MG63 (cell line): ENCODE measurements around the gene ST8SIA6. TPM values are rescaled to one million over a fixed set of nuclear protein-coding genes. Genes with fewer than 3 reads are reported as not detected.

Source experiments
- DNase-seq: peaks from one replicate; pipeline ENCODE4 v3.0.0-alpha.2; 2020
- H3K27me3 ChIP-seq: fragments of 250-450 bp; sonication (Bioruptor Pico); 2 replicates; pipeline ENCODE4 v1.5.1; 2020; ENCODE audit warnings: mild to moderate bottlenecking, moderate library complexity
- H3K36me3 ChIP-seq: fragments of 250-450 bp; sonication (Bioruptor Pico); 2 replicates; pipeline ENCODE4 v1.5.1; 2020; ENCODE audit warnings: mild to moderate bottlenecking, moderate library complexity
- H3K4me3 ChIP-seq: fragments of 250-450 bp; sonication (Bioruptor Pico); 2 replicates; pipeline ENCODE4 v1.5.1; 2020; ENCODE audit warnings: mild to moderate bottlenecking, moderate library complexity
- H3K9me3 ChIP-seq: fragments of 250-450 bp; sonication (Bioruptor Pico); 2 replicates; pipeline ENCODE4 v1.5.1; 2020; ENCODE audit warnings: mild to moderate bottlenecking, moderate library complexity
- total RNA-seq: library from RNA; depleted of rRNA; stranded (reverse); fragments of >200 nt; shearing (Covaris generic); gene quantifications from 2 replicates; pipeline ENCODE4 v1.2.3, GENCODE V29; 2014; ENCODE audit warnings: low replicate concordance

The ST8SIA6 gene
- total RNA-seq, 1 experiment from 2014 or later: not detected

- H3K9me3 ChIP-seq: peaks cover 2% of the 10 kb centered on the region; the same call in 1 of the 2 replicates
- no peak overlapping the region for H3K4me3 ChIP-seq
- no peaks in the 10 kb centered on the region for H3K36me3 ChIP-seq
- DNase-seq: no peak
- H3K27me3 ChIP-seq: 0 out of 2 replicates have a peak, but pooled peaks cover 3% of the 10 kb centered on the region
Measured at GRCh38 chr10:17435953-17436352, 18.4 kb downstream of the ST8SIA6 start.

GRCh38 chr10:17435187-17435586 is 19.2 kb downstream of the ST8SIA6 start:
- Histone ChIP-seq H3K36me3 (no peaks in the 10 kb centered on the region), H3K27me3 (0 out of 2 replicates have a peak, but pooled peaks cover 3% of the 10 kb centered on the region), H3K9me3 (peaks cover 2% of the 10 kb centered on the region; the same call in 1 of the 2 replicates), H3K4me3 (no peak overlapping the region)
- no peak for DNase-seq

GRCh38 chr10:17432723-17433122 is 21.7 kb downstream of the ST8SIA6 start:
- DNase-seq: peak; percentile 38
- H3K9me3 ChIP-seq: peaks cover 2% of the 10 kb centered on the region; the same call in 1 of the 2 replicates
- 0 out of 2 replicates have a peak, but pooled peaks cover 3% of the 10 kb centered on the region for H3K27me3 ChIP-seq
- H3K4me3 ChIP-seq: no peak overlapping the region
- H3K36me3 ChIP-seq: no peaks in the 10 kb centered on the region

GRCh38 chr10:17431871-17432311 is 22.5 kb downstream of the ST8SIA6 start:
- Histone ChIP-seq H3K9me3 (peaks cover 2% of the 10 kb centered on the region; the same call in 1 of the 2 replicates), H3K36me3 (no peaks in the 10 kb centered on the region), H3K4me3 (no peak overlapping the region), H3K27me3 (0 out of 2 replicates have a peak, but pooled peaks cover 3% of the 10 kb centered on the region)
- peak; percentile 15 for DNase-seq

- H3K4me3 ChIP-seq: no peak overlapping the region
- no peaks in the 10 kb centered on the region for H3K36me3 ChIP-seq
- H3K27me3 ChIP-seq: 0 out of 2 replicates have a peak, but pooled peaks cover 3% of the 10 kb centered on the region
- peak; percentile 50 for DNase-seq
- peaks cover 2% of the 10 kb centered on the region; the same call in 1 of the 2 replicates for H3K9me3 ChIP-seq
Measured at GRCh38 chr10:17430647-17431355, 23.6 kb downstream of the ST8SIA6 start.

GRCh38 chr10:17429490-17429889 is 24.9 kb downstream of the ST8SIA6 start:
- no peak overlapping the region for H3K4me3 ChIP-seq
- peaks cover 2% of the 10 kb centered on the region; the same call in 1 of the 2 replicates for H3K9me3 ChIP-seq
- no peaks in the 10 kb centered on the region for H3K36me3 ChIP-seq
- H3K27me3 ChIP-seq: 0 out of 2 replicates have a peak, but pooled peaks cover 3% of the 10 kb centered on the region
- no peak for DNase-seq

- Histone ChIP-seq H3K9me3 (peaks cover 2% of the 10 kb centered on the region; the same call in 1 of the 2 replicates), H3K36me3 (no peaks in the 10 kb centered on the region), H3K27me3 (0 out of 2 replicates have a peak, but pooled peaks cover 3% of the 10 kb centered on the region), H3K4me3 (no peak overlapping the region)
- no peak for DNase-seq
Measured at GRCh38 chr10:17428351-17429097, 25.9 kb downstream of the ST8SIA6 start.

- H3K9me3 ChIP-seq: no peaks in the 10 kb centered on the region
- H3K36me3 ChIP-seq: no peaks in the 10 kb centered on the region
- DNase-seq: no peak
- 0 out of 2 replicates have a peak, but pooled peaks cover 3% of the 10 kb centered on the region for H3K27me3 ChIP-seq
- no peak overlapping the region for H3K4me3 ChIP-seq
Measured at GRCh38 chr10:17427666-17428350, 26.6 kb downstream of the ST8SIA6 start.

GRCh38 chr10:17427201-17427600 is 27.2 kb downstream of the ST8SIA6 start:
- H3K9me3 ChIP-seq: no peaks in the 10 kb centered on the region
- 0 out of 2 replicates have a peak, but pooled peaks cover 3% of the 10 kb centered on the region for H3K27me3 ChIP-seq
- H3K4me3 ChIP-seq: no peak overlapping the region
- no peaks in the 10 kb centered on the region for H3K36me3 ChIP-seq
- no peak for DNase-seq

- 0 out of 2 replicates have a peak, but pooled peaks cover 3% of the 10 kb centered on the region for H3K27me3 ChIP-seq
- H3K36me3 ChIP-seq: no peaks in the 10 kb centered on the region
- no peak for DNase-seq
- no peaks in the 10 kb centered on the region for H3K9me3 ChIP-seq
- no peak overlapping the region for H3K4me3 ChIP-seq
Measured at GRCh38 chr10:17426263-17426750, 28.1 kb downstream of the ST8SIA6 start.

GRCh38 chr10:17425584-17426262 is 28.7 kb downstream of the ST8SIA6 start:
- no peak for DNase-seq
- no peaks in the 10 kb centered on the region for H3K27me3 ChIP-seq
- H3K36me3 ChIP-seq: no peaks in the 10 kb centered on the region
- H3K9me3 ChIP-seq: no peaks in the 10 kb centered on the region
- H3K4me3 ChIP-seq: no peak overlapping the region

- DNase-seq: no peak
- no peaks in the 10 kb centered on the region for H3K9me3 ChIP-seq
- H3K36me3 ChIP-seq: no peaks in the 10 kb centered on the region
- no peak overlapping the region for H3K4me3 ChIP-seq
- no peaks in the 10 kb centered on the region for H3K27me3 ChIP-seq
Measured at GRCh38 chr10:17423632-17424186, 30.7 kb downstream of the ST8SIA6 start.

GRCh38 chr10:17422931-17423330 is 31.5 kb downstream of the ST8SIA6 start:
- no peaks in the 10 kb centered on the region for H3K9me3 ChIP-seq
- H3K36me3 ChIP-seq: no peaks in the 10 kb centered on the region
- no peak for DNase-seq
- H3K27me3 ChIP-seq: no peaks in the 10 kb centered on the region
- H3K4me3 ChIP-seq: no peak overlapping the region

- no peaks in the 10 kb centered on the region for H3K9me3 ChIP-seq
- DNase-seq: no peak
- H3K27me3 ChIP-seq: no peaks in the 10 kb centered on the region
- H3K36me3 ChIP-seq: no peaks in the 10 kb centered on the region
- no peak overlapping the region for H3K4me3 ChIP-seq
Measured at GRCh38 chr10:17418249-17418648, 36.1 kb downstream of the ST8SIA6 start.

GRCh38 chr10:17416442-17417211 is 37.8 kb downstream of the ST8SIA6 start:
- Histone ChIP-seq H3K4me3 (no peak overlapping the region), H3K27me3 (no peaks in the 10 kb centered on the region; the same call in 1 of the 2 replicates), H3K9me3 (no peaks in the 10 kb centered on the region), H3K36me3 (no peaks in the 10 kb centered on the region)
- no peak for DNase-seq
